ENCODE results near the gene DDX5. TPM values are rescaled to one million over a fixed set of nuclear protein-coding genes. Genes with fewer than 3 reads are reported as not detected.
"Not testable (repeated sequence)": the region's sequence is repeated elsewhere in the genome, so short reads cannot be mapped to it uniquely, and the experiment has no call there.

The DDX5 gene
- total RNA-seq, 1 experiment from 2014 or later: 832 TPM

GRCh38 chr17:64466019-64466735, 39.9 kb downstream of the DDX5 start:
- no peak for DNase-seq (ENCODE audit: unreplicated experiment)
- ChIA-PET CTCF (no interaction called here), POLR2A (interaction anchor here (0.5 kb wide), 1 partner anchor 10 kb away, joined by 3 read pairs; no protein-coding TSS in a partner anchor)

DNA sequence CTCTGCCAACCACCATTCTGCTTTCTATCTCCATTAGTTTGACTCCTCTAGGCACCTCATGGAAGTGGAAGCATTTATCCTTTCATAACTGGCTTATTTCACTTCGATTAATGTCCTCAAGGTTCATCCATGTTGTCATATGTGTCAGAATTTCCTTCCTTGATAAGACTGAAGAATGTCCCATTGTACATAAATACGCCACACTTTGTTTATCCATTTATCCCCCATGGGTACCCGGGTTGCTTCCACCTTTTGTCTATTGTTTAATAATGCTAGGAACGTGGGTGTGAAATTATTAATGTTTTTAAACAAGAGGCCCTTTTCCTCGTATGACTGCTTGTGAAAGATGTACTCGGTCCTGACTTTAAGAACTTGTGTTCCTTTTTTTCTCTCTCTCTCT, 44.3 kb downstream of the DDX5 start:
- ChIA-PET POLR2A (interaction anchor here (0.6 kb wide), 1 partner anchor 12 kb away, joined by 3 read pairs; no protein-coding TSS in a partner anchor), CTCF (interaction anchor here (0.6 to 0.7 kb wide), 2 partner anchors 42 to 107 kb away, joined by 3 to 5 read pairs; no protein-coding TSS in a partner anchor)
- Mint-ChIP-seq H3K36me3 (ENCODE audit: insufficient read depth, unreplicated experiment) (no peaks in the 10 kb centered on the region), H3K4me1 (ENCODE audit: insufficient read depth, unreplicated experiment) (no peaks in the 10 kb centered on the region), H3K4me3 (ENCODE audit: unreplicated experiment) (no peak overlapping the region), H3K27ac (ENCODE audit: low read depth, unreplicated experiment) (no peak overlapping the region), H3K27me3 (ENCODE audit: insufficient read depth, unreplicated experiment) (no peaks in the 10 kb centered on the region), H3K9me3 (ENCODE audit: unreplicated experiment) (no peaks in the 10 kb centered on the region)
- intact Hi-C loops (cut with micrococcal nuclease): no loop called here
- BruUV-seq (replicated peaks): no TSS peak
- no peak for DNase-seq (ENCODE audit: unreplicated experiment)
- TF ChIP-seq CTCF (IDR thresholded peaks at IDR 0.05; ENCODE audit: unreplicated experiment): no peak

More at GRCh38 chr17:64466019-64466735, 39.9 kb downstream of the DDX5 start:
- no peaks in the 10 kb centered on the region for H3K4me1 Mint-ChIP-seq (ENCODE audit: insufficient read depth, unreplicated experiment)
- H3K4me3 Mint-ChIP-seq (ENCODE audit: unreplicated experiment): no peak overlapping the region
- no peak for TF ChIP-seq CTCF (IDR thresholded peaks at IDR 0.05; ENCODE audit: unreplicated experiment)
- no peaks in the 10 kb centered on the region for H3K36me3 Mint-ChIP-seq (ENCODE audit: insufficient read depth, unreplicated experiment)
- H3K27me3 Mint-ChIP-seq (ENCODE audit: insufficient read depth, unreplicated experiment): no peaks in the 10 kb centered on the region
- intact Hi-C loops (cut with micrococcal nuclease): no loop called here
- H3K9me3 Mint-ChIP-seq (ENCODE audit: unreplicated experiment): no peaks in the 10 kb centered on the region
- BruUV-seq (replicated peaks): no TSS peak
- no peak overlapping the region for H3K27ac Mint-ChIP-seq (ENCODE audit: low read depth, unreplicated experiment)

DNA sequence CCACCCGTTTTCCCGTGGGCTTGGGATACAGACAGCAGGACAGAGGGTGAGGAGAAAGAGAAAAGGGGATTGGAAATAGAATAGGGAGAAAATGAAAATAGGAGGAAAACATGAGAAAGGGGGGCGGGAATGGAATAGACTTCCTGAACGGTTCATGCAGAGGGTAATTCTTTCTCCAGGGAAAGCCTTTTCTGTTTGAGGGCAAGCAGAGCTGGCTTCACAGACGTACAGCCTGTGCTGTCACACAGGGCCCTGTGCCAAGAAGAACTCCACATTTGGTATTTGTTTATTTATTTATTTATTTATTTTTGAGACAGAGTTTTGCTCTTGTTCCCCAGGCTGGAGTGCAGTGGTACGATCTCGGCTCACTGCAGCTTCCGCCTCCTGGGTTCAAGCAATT, 45.1 kb downstream of the DDX5 start:
- no peak overlapping the region for H3K4me3 Mint-ChIP-seq (ENCODE audit: unreplicated experiment)
- H3K36me3 Mint-ChIP-seq (ENCODE audit: insufficient read depth, unreplicated experiment): no peaks in the 10 kb centered on the region
- intact Hi-C loops (cut with micrococcal nuclease): no loop called here
- no peak overlapping the region for H3K27ac Mint-ChIP-seq (ENCODE audit: low read depth, unreplicated experiment)
- no peaks in the 10 kb centered on the region for H3K4me1 Mint-ChIP-seq (ENCODE audit: insufficient read depth, unreplicated experiment)
- ChIA-PET CTCF (interaction anchor here (0.7 kb wide), 1 partner anchor 106 kb away, joined by 3 read pairs; no protein-coding TSS in a partner anchor), POLR2A (no interaction called here)
- H3K27me3 Mint-ChIP-seq (ENCODE audit: insufficient read depth, unreplicated experiment): no peaks in the 10 kb centered on the region
- H3K9me3 Mint-ChIP-seq (ENCODE audit: unreplicated experiment): no peaks in the 10 kb centered on the region
- no peak for TF ChIP-seq CTCF (IDR thresholded peaks at IDR 0.05; ENCODE audit: unreplicated experiment)
- DNase-seq (ENCODE audit: unreplicated experiment): no peak
- BruUV-seq (replicated peaks): no TSS peak

DNA sequence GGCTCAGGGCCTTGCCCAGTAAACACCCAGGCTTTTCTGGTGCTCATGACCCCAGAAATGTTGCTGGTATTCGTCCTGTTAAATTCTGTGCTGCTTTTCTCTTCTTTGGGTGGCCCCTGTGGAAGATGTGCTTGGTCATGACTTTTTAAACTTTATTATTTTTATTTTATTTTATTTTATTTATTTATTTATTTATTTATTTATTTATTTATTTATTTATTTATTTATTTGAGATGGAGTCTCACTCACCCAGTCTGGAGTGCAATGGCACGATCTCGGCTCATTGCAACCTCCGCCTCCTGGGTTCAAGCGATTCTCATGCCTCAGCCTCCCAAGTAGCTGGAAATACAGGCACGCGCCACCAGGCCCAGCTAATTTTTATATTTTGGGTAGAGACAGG, 46.3 kb downstream of the DDX5 start:
- H3K9me3 Mint-ChIP-seq (ENCODE audit: unreplicated experiment); POLR2A ChIA-PET; H3K4me1 Mint-ChIP-seq (ENCODE audit: insufficient read depth, unreplicated experiment); intact Hi-C loops (cut with micrococcal nuclease); H3K36me3 Mint-ChIP-seq (ENCODE audit: insufficient read depth, unreplicated experiment); H3K4me3 Mint-ChIP-seq (ENCODE audit: unreplicated experiment); BruUV-seq (replicated peaks); DNase-seq (ENCODE audit: unreplicated experiment); H3K27me3 Mint-ChIP-seq (ENCODE audit: insufficient read depth, unreplicated experiment); CTCF ChIA-PET; H3K27ac Mint-ChIP-seq (ENCODE audit: low read depth, unreplicated experiment): not testable (repeated sequence)

Measured in MCF 10A (cell line).